HG02798 (cell line): Measurements from ENCODE around the gene UNC93B1.

Source experiments
- ATAC-seq: cut with Tn5 transposase; IDR thresholded peaks from one replicate; pipeline ENCODE4 v1.9.1; 2021; ENCODE audit warnings: mild to moderate bottlenecking; ENCODE audit not compliant: unreplicated experiment, poor library complexity

UNC93B1 gene

DNA sequence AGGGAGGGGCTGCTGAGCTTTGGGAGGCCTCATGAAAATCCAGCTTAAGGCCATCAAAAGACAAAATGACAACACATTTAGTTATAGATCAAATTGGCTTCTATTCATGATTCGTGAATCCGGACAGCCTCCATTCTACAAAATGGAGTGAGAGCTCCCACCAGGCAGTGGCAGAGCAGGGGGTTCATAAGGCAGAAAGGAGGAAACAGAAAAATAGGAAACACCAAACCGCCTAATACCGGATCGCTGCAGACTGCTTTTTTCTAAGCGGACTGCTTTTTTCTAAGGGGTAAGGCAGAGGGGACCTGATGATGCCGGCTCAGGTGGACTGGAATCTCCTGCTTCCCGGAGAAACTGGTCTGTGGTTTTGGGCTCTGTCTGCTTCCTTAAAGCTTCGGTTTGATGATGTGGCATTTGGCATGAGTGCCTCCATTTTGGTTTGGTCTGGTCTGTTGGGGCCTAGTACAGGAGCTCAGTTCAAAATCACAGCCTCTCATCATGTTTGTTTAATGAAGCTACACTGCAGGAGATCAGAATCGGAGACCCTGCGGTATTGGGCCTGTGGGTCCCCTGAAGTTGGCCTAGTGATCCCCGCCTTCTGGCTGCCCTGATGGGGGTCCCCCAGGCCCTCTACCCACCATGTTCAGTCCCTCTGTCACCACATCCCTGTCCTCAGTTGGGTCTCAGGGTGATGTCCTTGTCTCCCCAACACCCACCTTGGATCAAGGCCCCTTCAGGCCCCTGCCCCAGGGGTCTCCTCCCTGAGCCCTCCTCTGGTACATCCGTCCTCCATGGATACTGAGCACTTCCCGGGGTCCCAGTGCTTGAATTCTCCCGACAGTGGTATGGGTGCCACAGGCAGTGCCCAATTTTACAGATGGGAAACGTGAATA is 7.4 kb upstream of the UNC93B1 start:
- ATAC-seq: no peak

DNA sequence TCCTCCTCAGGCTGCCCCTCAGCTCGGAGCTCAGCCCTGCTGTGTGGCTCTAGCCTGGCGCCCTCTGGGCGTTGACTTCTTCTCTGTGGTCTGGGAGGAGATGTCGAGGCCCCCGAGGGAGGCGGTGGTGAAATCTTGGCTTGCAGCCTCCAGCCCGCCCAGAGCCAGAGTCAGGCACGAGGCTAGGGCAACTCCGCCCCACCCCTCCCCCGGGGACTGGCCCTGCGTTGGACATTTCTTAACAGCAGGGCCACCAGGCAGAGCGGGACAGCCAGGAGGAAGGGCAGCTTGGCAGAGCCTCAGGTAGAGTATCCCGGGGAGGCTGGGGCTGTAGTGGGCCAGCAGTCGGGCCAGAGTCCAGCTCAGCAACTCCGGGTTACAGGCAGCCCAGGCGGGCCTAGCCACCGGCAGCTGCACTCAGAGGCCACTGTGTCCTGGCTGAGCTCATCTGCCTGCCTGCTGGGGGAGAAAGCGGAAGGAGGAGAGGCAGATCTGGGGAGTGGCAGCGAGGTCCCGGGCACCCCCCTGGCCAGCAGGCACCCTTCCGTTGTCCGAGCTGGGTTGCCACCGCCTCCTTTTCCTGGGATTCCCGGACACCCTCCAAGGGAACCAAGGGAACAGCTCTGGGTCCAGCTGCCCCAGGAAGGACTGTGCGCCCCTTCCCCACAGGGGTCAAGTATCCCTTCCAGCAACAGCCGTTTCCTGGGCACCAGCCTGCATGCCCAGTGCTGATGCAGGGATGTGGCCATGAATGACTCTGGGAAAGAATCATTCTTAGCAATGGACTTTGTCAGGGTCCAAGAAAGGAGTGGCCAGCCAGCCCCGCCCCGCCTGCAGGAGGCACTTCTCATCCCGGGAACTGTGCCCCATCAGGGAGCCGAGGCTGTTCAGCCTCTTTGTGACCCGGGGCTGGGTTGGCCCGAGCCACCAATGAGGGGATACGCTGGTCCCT is 6.5 kb upstream of the UNC93B1 start, which contains the start of gene ALDH3B1:
Gene ALDH3B1 (plus strand): TSS at position 238 of the 952 bp plus-strand sequence. CDS start 4,971 bp downstream, outside the sequence.
- ATAC-seq: no peak

DNA sequence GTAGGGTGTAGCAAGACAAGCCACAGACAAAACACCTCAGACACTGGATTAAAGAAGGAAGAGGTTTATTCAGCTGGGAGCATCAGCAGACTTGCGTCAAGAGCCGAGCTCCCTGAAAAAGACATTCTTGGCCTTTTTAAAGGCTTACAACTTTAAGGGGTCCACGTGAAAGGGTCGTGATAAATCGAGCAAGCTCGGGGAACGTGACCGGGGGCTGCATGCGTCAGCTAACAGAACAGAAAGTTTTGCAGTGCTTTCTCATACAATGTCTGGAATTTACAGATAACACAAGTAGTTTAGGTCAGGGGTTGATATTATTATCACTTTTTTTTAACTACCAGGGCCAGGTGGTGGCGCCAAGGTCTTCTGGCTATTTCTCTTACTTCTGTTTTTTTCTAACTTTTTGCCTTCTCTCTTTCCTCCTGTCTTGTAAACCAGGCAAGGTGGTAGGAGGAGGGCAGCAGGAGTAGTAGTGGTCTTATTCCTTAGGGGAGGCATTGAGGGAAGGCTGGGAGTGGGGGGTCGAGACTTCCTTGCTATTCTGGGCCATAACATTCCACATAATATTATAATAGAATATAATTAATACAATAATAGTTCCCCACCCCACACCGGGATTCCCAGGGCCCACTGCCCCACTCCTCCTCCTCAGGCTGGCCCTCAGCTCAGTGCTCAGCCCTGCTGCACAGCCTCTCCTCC is 5.6 kb upstream of the UNC93B1 start:
- no peak for ATAC-seq

DNA sequence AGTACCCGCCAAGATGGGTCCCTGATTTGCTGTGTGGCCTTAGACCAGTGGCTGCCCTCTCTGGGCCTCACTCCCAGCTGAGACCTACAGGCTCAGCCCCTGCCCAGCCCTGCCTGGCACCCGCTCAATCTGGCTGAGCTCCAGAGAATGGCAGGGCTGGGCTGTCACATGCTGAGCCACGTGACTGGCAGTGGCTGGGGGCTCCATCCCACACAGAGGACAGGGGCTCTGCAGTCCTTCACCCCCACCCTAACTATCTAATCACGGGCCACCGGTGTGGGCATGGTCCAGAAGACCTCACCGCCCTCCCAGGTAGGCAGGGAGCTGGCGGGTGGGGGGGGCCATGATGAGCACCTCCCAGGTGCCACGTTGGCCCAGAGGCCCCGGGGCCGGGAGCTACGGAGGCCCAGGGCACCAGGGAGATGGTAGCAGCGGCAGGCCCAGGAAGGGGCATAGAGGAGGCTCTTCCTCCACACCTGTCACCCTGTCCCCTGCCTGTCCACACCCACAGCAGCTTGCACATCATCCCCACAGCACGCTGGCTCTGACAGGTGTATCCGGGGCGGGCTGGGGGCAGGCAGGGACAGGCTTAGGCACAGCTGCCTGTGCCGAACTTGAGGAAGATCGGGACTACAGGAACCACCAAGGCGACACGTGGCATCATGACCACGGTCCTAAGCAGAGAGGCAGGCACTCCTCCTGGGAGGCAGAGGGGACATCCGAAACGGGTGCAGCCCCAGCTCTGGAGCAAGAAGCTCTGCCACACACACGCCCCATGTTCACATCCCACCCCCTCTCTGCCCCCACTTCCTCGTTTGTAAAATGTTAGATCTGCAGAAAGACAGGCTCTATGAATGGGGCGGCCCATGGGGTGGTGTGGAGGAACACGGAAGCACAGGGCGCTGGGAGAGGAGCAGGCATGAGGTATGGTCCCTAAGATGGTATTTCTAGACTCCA is 4.8 kb upstream of the UNC93B1 start:
- ATAC-seq: no peak

DNA sequence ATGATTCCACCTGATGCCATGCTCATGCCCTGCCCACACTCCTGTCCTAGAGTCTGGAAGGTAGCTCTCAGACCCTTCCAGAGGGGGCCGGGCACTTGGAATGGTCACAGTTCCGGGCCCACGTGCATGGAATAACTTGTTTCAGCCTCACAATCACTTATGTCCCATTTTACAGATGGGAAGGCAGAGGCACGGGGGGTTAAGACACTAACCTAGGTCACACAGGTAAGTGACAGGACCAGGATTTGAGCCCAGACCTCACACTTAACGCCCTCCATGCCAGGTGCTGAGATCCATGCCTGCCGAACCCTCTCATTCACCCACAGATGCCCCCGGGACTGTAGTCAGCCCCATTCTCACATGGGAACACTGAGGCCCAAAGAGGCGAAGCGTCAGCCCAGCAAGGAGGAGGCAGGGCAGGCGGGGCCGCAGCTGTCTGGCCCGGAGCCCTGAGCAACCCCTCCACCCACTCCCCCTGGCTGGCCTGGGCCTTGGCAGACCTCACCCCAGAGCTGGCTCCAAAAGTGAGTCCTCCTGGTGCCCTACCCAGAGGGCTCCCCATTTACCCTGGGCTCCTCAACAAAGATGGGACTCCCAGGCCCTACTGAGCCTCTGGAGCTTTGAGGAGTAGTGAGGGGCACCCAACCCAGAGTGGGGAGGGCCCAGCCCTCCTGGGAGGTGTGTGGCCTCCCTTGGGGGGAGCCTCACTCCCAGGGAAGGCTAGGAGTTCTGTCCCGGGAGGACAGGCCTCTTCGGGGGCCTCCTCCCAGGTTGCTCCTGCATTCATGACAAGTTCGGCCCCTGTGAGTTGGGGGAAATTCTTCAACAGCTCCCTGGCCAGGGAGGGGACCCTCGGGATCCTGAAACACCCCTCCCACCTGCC is 3.8 kb upstream of the UNC93B1 start:
- no peak for ATAC-seq

DNA sequence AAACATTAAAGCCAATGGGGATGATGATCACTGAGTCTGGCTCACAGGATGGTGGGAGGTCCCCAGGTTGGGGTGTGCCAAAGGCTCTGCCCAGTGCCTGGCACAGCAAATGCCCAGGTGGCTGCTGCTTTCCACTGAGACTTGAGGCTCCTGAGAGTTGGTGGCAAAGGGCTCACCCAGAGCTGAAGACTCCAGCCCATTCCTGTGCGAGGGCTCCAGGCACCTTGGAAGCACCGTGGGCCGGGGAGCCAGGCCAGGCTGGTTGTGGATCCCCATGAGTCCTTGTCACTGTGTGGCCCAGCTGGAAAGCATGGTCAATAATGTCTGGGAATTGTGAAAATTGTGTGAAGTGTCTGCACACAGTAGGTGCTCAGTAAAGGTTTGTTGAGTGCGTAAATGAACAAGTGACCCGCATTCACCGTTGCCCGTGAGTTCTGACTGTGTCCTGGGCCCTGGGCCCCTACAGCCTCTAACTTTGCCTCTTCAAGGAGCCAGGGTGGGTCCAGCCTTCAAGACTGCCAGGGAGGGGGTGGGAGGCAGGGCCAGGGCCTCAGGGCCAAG is 2.8 kb upstream of the UNC93B1 start:
- ATAC-seq: no peak

DNA sequence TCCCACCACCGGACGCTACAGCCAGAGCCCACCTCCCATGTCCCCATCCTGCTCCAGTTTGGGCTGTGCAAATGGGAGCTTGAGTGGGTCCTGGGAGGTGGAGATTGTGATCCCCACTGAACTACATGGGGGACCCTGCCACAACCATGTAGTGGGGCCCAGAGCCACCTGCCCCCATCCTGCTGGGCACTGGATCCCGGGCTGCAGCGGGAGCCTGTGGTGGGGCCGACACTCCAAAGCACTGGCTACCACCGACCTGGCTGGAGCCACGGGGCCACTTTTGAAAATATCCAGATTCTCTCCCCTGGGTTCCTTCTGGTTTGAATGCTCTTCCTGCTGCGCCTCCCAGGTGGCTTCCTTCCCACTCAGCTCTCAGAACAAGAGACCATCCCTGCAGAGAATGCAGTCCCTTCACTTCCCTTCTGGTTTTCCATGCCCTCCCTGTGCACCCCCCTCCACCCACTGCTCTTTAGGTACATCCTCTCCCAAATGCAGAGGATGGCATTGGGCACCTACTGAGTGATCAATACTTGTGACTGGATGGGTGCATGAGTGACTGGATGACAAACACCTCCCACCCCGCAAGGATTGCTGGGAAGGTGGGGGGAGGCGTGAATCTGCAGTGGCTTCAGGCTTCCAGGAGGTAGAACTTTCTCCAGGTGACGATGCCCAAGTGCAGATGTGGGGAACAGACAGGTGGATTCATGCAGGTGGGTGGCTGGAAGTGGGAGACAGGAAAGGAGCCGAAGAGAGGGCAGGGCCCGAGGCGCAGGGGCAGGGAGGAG is 846 bp upstream of the UNC93B1 start:
- no peak for ATAC-seq

DNA sequence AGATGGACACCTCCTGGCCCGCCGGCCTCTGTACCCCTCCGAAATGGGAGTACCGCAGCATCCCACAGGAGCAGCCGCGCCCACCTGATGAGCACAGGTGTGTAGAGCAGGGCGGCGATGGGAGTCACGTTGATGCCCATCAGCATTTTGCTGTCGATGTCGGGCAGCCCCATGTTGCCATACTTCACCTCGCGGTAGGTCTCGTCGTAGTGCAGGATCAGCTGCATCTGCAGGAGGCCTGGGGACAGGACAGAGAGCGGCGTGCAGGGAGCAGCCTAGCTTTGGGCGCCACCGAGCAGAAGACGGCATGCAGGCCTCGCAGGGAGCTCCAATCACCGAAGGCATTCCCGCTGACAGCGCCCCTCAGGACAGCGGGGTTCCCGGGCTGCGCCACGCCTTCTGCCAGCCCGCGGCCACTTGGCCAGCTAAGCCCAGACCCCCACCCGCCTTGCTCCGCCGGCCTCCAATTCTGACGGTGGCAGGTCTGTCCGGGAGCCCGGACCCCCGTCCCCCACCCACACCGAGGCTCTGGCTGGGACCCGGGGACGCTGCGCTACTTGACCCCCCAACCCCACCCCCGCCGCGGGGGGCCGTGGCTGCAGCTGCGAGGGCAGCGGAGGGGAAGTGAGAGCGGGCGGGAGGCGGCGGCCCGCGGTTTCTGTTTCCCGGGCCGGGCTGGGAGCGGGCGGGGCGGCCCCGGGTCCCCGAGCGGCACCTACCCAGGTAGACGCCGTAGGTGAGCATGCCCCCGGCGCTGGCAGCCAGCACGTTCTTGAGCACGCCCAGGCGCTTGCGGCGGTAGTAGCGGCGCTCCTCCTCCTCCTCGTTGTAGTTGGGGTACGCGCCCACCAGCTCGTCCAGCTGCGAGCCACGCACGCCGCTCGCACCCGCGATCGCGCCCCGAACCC is 705 bp downstream of the UNC93B1 start:
- peak; percentile 35 for ATAC-seq

DNA sequence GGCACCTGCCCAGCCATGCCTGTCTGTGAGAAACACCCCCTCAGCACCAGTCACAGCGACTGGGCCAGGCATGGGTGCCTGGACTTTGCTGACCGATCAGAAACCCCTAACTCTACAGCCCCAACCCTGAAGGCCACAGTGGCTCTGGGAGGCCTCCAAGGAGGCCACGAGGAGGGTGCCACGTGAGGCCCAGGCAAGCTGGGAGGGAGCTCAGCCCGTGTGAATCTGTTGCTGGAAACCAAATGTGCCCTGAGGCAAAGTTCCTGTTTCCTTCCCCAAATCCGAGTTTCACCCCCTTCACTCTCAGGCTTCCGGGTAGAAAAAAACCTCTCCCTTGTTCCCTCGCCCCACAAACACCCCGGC is 1.3 kb downstream of the UNC93B1 start:
- ATAC-seq: peak; percentile 8

DNA sequence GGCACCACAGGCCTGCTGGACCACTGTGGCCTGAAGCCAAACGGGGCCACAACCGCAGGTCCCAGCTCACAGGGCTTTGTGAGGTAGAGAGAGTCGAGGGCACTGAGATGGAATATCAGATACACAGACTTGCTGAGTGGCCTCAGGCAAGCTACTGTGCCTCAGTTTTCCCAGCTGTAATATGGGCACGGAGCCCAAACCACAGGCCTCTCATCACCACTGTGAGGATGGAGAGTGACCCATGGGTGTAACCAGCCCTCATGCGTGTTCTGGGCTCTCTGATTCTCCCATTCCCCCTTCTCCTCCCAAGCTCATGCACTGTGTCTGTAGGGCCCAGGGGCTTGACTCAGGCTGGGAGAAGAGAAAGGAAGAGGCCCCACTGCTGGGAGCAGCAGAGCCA is 4.2 kb downstream of the UNC93B1 start:
- ATAC-seq: no peak

DNA sequence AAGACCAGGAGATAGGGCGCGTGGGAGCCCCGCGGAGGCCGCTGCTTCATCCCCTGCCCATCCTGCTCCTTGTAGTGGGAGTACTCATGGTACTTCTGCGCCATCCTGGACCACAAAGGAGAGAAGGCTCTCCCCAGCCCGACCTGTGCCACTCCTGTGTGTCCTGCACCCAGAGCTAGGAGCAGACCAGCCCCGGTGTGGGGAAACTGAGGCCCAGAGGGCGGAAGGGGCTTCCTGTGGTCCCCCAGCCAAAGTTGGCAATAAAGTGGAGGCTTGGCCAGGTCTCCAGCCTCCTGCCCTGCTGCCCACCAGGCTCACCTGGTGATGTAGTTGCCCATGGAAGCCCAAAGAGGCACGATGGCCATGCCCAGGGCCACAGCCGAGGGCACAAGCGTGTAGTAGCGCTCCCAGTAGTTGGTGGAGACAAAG is 4.7 kb downstream of the UNC93B1 start:
- ATAC-seq: no peak

DNA sequence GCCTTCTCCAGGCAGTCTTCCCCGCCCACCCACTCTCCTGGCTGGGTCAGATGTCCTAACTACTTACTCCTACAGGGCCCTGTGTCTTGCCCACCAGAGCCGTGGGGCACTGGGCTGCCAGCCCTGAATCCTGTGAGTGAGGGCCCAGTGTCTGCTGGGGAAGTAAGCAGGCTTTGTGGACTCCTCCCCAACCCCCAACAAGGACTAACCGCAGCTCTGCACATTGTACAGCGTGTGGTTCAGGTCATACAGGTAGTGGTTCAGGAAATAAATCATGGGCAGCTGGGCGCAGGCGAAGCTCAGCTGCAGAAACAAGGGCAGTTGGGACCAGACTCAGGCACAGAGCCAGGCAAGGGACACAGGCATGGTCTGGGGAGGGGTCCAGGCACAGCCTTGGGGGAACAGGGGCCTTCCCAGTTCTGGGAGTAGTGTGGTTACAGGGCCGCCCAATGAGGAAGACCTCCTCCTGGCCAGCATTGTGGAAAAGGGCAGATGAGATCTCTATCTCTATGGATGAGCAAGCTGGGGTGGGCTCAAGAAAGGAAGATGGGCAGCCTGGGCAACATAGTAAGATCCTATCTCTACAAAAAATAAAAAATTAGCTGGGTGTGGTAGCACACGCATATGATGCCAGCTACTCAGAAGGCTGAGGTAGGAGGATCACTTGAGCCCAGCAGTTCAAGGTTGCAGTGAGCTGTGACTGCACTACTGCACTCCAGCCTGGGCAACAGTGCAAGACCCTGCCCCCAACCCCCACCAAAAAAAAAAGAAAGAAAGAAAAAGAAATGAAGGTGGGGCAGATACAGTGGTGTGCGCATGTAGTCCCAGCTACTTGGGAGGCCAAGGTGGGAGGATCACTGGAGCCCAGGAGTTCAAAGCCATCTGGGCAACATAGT is 5.5 kb downstream of the UNC93B1 start:
- no peak for ATAC-seq

DNA sequence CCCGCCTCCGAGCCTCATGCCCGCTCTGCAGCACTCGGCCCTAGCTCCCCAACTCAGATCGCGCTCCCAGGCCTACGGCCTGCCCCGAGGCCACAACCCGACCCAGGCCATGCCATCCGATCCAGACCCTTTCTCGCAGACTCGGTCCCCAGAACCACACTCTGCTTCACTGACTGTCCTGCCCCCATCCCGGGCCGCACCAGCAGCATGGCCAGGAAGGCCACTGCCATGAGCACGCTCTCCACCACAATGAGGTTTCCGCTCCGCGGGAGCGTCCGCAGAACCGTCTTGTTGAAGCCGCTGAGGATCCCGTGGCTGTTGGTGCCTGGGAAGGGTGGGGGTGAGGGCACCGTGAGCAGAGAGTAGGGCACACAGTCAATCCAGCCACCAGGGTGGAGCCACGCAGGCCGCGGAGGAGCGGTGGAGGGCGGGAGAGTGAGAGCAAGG is 6.4 kb downstream of the UNC93B1 start:
- no peak for ATAC-seq

DNA sequence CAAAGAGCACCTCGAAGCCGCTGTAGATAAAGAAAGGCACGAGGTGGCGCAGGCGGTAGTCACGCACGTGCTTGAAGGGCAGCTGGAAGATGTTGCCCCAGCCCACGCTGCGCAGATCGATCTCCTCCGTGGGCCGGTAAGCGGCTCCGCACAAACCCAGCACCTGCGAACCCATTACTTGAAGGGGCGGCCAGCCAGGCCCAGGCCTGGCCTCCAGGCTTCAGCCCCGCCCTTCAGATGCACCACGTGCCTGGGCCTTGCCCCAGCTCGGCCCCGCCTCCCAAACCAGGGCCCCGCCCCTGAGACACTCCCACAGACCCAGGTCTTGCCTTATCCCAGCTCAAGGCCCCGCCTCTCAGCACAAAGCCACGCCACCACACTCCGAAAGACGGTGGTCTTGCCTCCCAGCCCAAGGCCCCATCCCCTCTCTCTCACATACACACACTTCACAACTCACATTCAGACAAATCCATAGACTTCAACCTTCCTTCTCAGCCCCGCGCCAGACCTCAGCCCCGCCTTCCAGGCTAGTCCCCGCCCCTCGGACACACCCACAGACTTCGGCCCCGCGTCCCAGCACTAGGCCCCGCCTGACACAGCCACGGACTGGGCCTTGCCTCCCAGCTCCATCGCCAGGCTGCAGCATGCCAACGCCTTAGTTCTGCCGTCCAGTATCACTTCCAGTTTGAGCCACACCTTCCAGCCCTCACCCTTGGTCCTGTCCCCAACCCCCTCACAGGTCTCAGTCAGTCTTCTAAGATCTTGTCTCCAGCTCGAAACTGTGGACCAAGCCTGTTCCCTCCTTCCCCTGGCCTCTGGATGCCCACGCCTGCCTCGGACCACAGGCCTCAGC is 7.0 kb downstream of the UNC93B1 start:
- ATAC-seq: no peak
